Right lobe of liver (tissue), 6 donors: ENCODE measurements around the gene KIFC3. TPM values are rescaled to one million over a fixed set of nuclear protein-coding genes. Genes with fewer than 3 reads are reported as not detected.

Source experiments
- ATAC-seq, 4 donors: fragments of 200-7000 bp; cut with Tn5 transposase; one replicate each; pipeline ENCODE4 v1.9.1; 2020; ENCODE audit warnings: mild to moderate bottlenecking in 4 of 4, moderate library complexity in 4 of 4
- DNase-seq, 3 donors: peaks; one replicate each; pipeline ENCODE4 v3.0.0-alpha.2; 2020
- H3K27ac ChIP-seq, 3 donors: fragments of 200-600 bp; one replicate each; pipeline ENCODE4 v1.8.0; 2022
- H3K27me3 ChIP-seq, 2 donors: fragments of 200-600 bp; one replicate each; pipeline ENCODE4 v1.8.0; 2022
- H3K36me3 ChIP-seq, 4 donors: fragments of 200-600 bp; sonication (generic) in 1 of 4; one replicate each; pipeline versions ENCODE4 v1.5.1 to v1.8.0; 2017 to 2022; ENCODE audit warnings: control low read depth in 1 of 4
- H3K4me1 ChIP-seq, 4 donors: fragments of 200-600 bp; sonication (generic) in 1 of 4; one replicate each; pipeline versions ENCODE4 v1.5.1 to v1.8.0; 2017 to 2022; ENCODE audit warnings: control low read depth in 1 of 4
- H3K4me3 ChIP-seq, 3 donors: fragments of 200-600 bp; one replicate each; pipeline ENCODE4 v1.8.0; 2022
- H3K9me3 ChIP-seq, 4 donors: fragments of 200-600 bp; sonication (generic) in 1 of 4; one replicate each; pipeline versions ENCODE4 v1.5.1 to v1.8.0; 2017 to 2022; ENCODE audit warnings: control low read depth in 1 of 4
- CTCF ChIP-seq, 4 donors: fragments of 200-600 bp in 3 of 4; fragments of 450-650 bp in 1 of 4; IDR thresholded peaks; one replicate each; pipeline versions ENCODE4 v1.5.1 to v1.8.0; 2016 to 2022; ENCODE audit warnings: antibody characterized with exemption in 4 of 4, mild to moderate bottlenecking in 2 of 4
- POLR2A ChIP-seq: fragments of 450-650 bp; IDR thresholded peaks from one replicate; pipeline ENCODE4 v1.6.1; 2017; ENCODE audit warnings: antibody characterized with exemption, mild to moderate bottlenecking
- WGBS: methylation state at CpG from one replicate; pipeline ENCODE4 v1.1.6; 2018; ENCODE audit warnings: low coverage, low lambda C conversion rate; ENCODE audit not compliant: insufficient coverage; ENCODE audit errors: missing lambda C conversion rate; 5-methylcytosine and 5-hydroxymethylcytosine counted together
- intact Hi-C, 2 donors: fragments of 100-400 bp; cut with DNase I; formaldehyde crosslinking; loops; one replicate each; pipeline versions ENCODE4 v1.11.2 to v1.14.1; 2022
- total RNA-seq, 6 experiments: library from RNA; depleted of rRNA in 2 of 6; stranded (reverse); fragments of >200 nt in 2 of 6; fragmentation: NEBNext Ultra II Directional in 3 of 6; extraction: Animal tissue kit (Norgen Biotek cat#: 25700) in 3 of 6; gene quantifications; one replicate each; pipeline versions ENCODE4 v1.1.0 to v1.2.4, GENCODE V29; 2016 to 2023
- donor health status: DM: no; HTN: yes; CAD: no.
- donor health status: DM: no; HTN: no; CAD: no.
- donor health status: DM: no; HTN: no; CAD: no.
- donor health status: DM: no; HTN: yes; CAD: no.
- donor health status: DM: no; HTN: yes; CAD: no.

The KIFC3 gene
- total RNA-seq, 6 experiments from 2014 or later: 20.3 to 88.9 (median 46.4) TPM

- Histone ChIP-seq H3K27me3 (no peaks in the 10 kb centered on the region), H3K9me3 (no peaks in the 10 kb centered on the region), H3K36me3 (no peaks in the 10 kb centered on the region), H3K27ac (no peak overlapping the region), H3K4me3 (no peak overlapping the region), H3K4me1 (peaks cover 0 to 64% (median 23%) of the 10 kb centered on the region in 4 donors)
- TF ChIP-seq CTCF (IDR thresholded peaks at IDR 0.05): no peak
- TF ChIP-seq POLR2A: no peak
- WGBS: 56% methylated on average over 4 of the region's 6 CpGs
- DNase-seq: no peak
- no peak for ATAC-seq
- intact Hi-C loops: no loop called here
Observed at GRCh38 chr16:57805176-57805575, 2.9 kb upstream of the KIFC3 start.

- ATAC-seq: no peak
Observed at GRCh38 chr16:57804111-57804837, 2.0 kb upstream of the KIFC3 start.

GRCh38 chr16:57803134-57803990 lies 1.1 kb upstream of the KIFC3 start:
- intact Hi-C loops: no loop called here
- H3K4me1 ChIP-seq: peaks cover 0 to 66% (median 24%) of the 10 kb centered on the region in 4 donors
- H3K27ac ChIP-seq: peak overlapping the region in 2 of 3 donors; percentile 83 to 97
- no peaks in the 10 kb centered on the region for H3K9me3 ChIP-seq
- H3K36me3 ChIP-seq: no peaks in the 10 kb centered on the region
- peak in 1 of 4 donors; percentile 1 for ATAC-seq
- DNase-seq: peak in 1 of 3 donors; percentile 7
- no peak for TF ChIP-seq CTCF (IDR thresholded peaks at IDR 0.05)
- TF ChIP-seq POLR2A: no peak
- H3K4me3 ChIP-seq: no peak overlapping the region
- whole genome bisulfite sequencing: 83% methylated on average over 1 of the region's 16 CpGs
- H3K27me3 ChIP-seq: no peaks in the 10 kb centered on the region

More at GRCh38 chr16:57804111-57804837, 2.0 kb upstream of the KIFC3 start:
- Histone ChIP-seq H3K27ac (peak overlapping the region in 2 of 3 donors; percentile 83 to 97), H3K4me3 (no peak overlapping the region), H3K36me3 (no peaks in the 10 kb centered on the region), H3K9me3 (no peaks in the 10 kb centered on the region), H3K4me1 (peaks cover 0 to 64% (median 23%) of the 10 kb centered on the region in 4 donors), H3K27me3 (no peaks in the 10 kb centered on the region)
- TF ChIP-seq CTCF (IDR thresholded peaks at IDR 0.05) (no peak), POLR2A (no peak)
- intact Hi-C loops: no loop called here
- WGBS: 43% methylated on average over 5 of the region's 5 CpGs
- DNase-seq: no peak

- H3K27ac ChIP-seq: peak overlapping the region; percentile 70 to 97 (median 83)
- DNase-seq: peak in 1 of 3 donors; percentile 62
- H3K9me3 ChIP-seq: no peaks in the 10 kb centered on the region
- TF ChIP-seq CTCF (IDR thresholded peaks at IDR 0.05) (no peak), POLR2A (no peak)
- 13% methylated on average over 15 of the region's 45 CpGs for WGBS
- intact Hi-C loops: no loop called here
- H3K27me3 ChIP-seq: no peaks in the 10 kb centered on the region
- H3K4me3 ChIP-seq: peak overlapping the region; percentile 46 to 57 (median 49)
- peaks cover 0 to 63% (median 23%) of the 10 kb centered on the region in 4 donors for H3K4me1 ChIP-seq
- no peak for ATAC-seq
- no peaks in the 10 kb centered on the region for H3K36me3 ChIP-seq
Observed at GRCh38 chr16:57801809-57802340, 416 bp downstream of the KIFC3 start.
